ENCODE data around the gene PADI2.

Gene PADI2

GRCh38 chr1:17023102-17023501 is 96.1 kb downstream of the PADI2 start:
- no peak for TF ChIP-seq SPI1 (IDR thresholded peaks at IDR 0.05; ENCODE audit: low read depth, low read length)
- TF ChIP-seq PAX5 (IDR thresholded peaks at IDR 0.05; ENCODE audit: insufficient read depth, low read length, severe bottlenecking), result no peak
- TF ChIP-seq POLR2AphosphoS5 (IDR thresholded peaks at IDR 0.05; ENCODE audit: low read depth, low read length), result no peak
- no peak for TF ChIP-seq POLR2A (IDR thresholded peaks at IDR 0.05; ENCODE audit: low read depth, low read length)
- TF ChIP-seq TAF1 (IDR thresholded peaks at IDR 0.05; ENCODE audit: low read depth, low read length), result no peak
- TF ChIP-seq POU2F2 (IDR thresholded peaks at IDR 0.05; ENCODE audit: low read depth, low read length), result no peak
- no peak for DNase-seq (ENCODE audit: insufficient read length, low spot score)
- no peak for FAIRE-seq

DNA sequence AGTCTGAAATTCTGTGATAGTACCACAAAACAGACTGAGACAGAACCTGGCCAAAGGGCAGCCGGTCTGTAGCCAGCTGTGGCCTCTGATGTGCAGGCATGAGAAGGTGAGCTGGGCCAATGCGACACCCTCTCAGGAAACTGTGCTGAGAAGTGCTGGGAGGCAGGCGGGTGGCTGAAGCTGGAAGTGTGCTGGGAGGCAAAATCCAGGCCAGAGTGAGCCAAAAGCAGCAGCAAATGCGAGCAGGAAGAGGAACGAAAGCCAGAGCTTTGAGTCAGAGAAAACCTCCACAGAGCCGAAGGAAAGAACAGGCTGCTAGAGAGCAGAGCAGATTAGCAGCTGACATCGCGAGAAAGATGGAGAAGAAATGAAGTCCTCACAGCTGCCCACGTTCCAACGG is 97.4 kb downstream of the PADI2 start:
- no peak for FAIRE-seq
- TF ChIP-seq POLR2AphosphoS5 (IDR thresholded peaks at IDR 0.05; ENCODE audit: low read depth, low read length) (no peak), PAX5 (IDR thresholded peaks at IDR 0.05; ENCODE audit: insufficient read depth, low read length, severe bottlenecking) (no peak), SPI1 (IDR thresholded peaks at IDR 0.05; ENCODE audit: low read depth, low read length) (no peak)
- no peak for DNase-seq (ENCODE audit: insufficient read length, low spot score)

GRCh38 chr1:17020502-17020901 is 98.7 kb downstream of the PADI2 start:
- DNase-seq (ENCODE audit: insufficient read length, low spot score), result no peak
- FAIRE-seq, result no peak

GRCh38 chr1:17018849-17019248 is 100.4 kb downstream of the PADI2 start:
- no peak for DNase-seq (ENCODE audit: insufficient read length, low spot score)
- no peak for TF ChIP-seq POLR2AphosphoS5 (IDR thresholded peaks at IDR 0.05; ENCODE audit: low read depth, low read length)
- no peak for TF ChIP-seq SPI1 (IDR thresholded peaks at IDR 0.05; ENCODE audit: low read depth, low read length)
- TF ChIP-seq PAX5 (IDR thresholded peaks at IDR 0.05; ENCODE audit: insufficient read depth, low read length, severe bottlenecking), result no peak
- no peak for TF ChIP-seq TAF1 (IDR thresholded peaks at IDR 0.05; ENCODE audit: low read depth, low read length)
- no peak for TF ChIP-seq POLR2A (IDR thresholded peaks at IDR 0.05; ENCODE audit: low read depth, low read length)
- TF ChIP-seq POU2F2 (IDR thresholded peaks at IDR 0.05; ENCODE audit: low read depth, low read length), result no peak
- FAIRE-seq, result peak; percentile 65

More at GRCh38 chr1:17020502-17020901, 98.7 kb downstream of the PADI2 start:
- TF ChIP-seq POU2F2 (IDR thresholded peaks at IDR 0.05; ENCODE audit: low read depth, low read length), result no peak
- no peak for TF ChIP-seq PAX5 (IDR thresholded peaks at IDR 0.05; ENCODE audit: insufficient read depth, low read length, severe bottlenecking)
- no peak for TF ChIP-seq POLR2A (IDR thresholded peaks at IDR 0.05; ENCODE audit: low read depth, low read length)
- no peak for TF ChIP-seq SPI1 (IDR thresholded peaks at IDR 0.05; ENCODE audit: low read depth, low read length)
- TF ChIP-seq TAF1 (IDR thresholded peaks at IDR 0.05; ENCODE audit: low read depth, low read length), result no peak
- no peak for TF ChIP-seq POLR2AphosphoS5 (IDR thresholded peaks at IDR 0.05; ENCODE audit: low read depth, low read length)

GRCh38 chr1:17017435-17017834 is 101.8 kb downstream of the PADI2 start:
- DNase-seq (ENCODE audit: insufficient read length, low spot score) (no peak), FAIRE-seq (no peak)
- TF ChIP-seq PAX5 (IDR thresholded peaks at IDR 0.05; ENCODE audit: insufficient read depth, low read length, severe bottlenecking), result no peak
- TF ChIP-seq POLR2AphosphoS5 (IDR thresholded peaks at IDR 0.05; ENCODE audit: low read depth, low read length), result no peak

Data from GM12891 (cell line).